Body of pancreas (tissue), 4 donors: ENCODE results near the gene PRDM16.

Experiments
- POLR2A ChIP-seq, 3 donors: fragments of 450-650 bp; IDR thresholded peaks; one replicate each; pipeline ENCODE4 v1.6.1; 2016; ENCODE audit warnings: antibody characterized with exemption in 3 of 3, mild to moderate bottlenecking in 2 of 3
- TF ChIP-seq, protein P1 (sequence below), 7 experiments: fragments of 450-650 bp in 4 of 7; fragments of 200-600 bp in 3 of 7; sonication (generic) in 3 of 7; IDR thresholded peaks; one replicate each; pipeline ENCODE4 v1.5.1; 2016 to 2019; ENCODE audit warnings: antibody characterized with exemption in 7 of 7

DNA sequence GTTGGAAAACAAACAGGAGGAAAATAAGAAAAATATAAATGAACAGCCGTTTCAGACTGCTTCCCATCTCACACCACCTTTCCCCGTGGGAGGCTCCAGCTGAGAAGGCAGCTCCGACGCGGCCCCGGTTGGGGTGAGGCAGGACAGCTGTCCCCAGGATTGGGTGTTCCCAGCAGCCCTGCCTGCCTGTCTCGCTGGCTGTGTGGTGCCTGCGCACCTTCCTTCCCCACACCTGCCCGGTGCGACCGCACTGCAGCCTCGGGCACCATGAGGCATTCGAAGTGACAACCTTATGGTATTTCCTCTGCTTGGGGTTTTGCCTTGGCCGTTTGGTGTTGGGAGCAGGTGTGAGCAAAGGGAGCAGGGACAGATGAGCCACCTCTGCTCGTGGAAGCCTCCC, 161.6 kb downstream of the PRDM16 start:
- TF ChIP-seq, protein P1, sequence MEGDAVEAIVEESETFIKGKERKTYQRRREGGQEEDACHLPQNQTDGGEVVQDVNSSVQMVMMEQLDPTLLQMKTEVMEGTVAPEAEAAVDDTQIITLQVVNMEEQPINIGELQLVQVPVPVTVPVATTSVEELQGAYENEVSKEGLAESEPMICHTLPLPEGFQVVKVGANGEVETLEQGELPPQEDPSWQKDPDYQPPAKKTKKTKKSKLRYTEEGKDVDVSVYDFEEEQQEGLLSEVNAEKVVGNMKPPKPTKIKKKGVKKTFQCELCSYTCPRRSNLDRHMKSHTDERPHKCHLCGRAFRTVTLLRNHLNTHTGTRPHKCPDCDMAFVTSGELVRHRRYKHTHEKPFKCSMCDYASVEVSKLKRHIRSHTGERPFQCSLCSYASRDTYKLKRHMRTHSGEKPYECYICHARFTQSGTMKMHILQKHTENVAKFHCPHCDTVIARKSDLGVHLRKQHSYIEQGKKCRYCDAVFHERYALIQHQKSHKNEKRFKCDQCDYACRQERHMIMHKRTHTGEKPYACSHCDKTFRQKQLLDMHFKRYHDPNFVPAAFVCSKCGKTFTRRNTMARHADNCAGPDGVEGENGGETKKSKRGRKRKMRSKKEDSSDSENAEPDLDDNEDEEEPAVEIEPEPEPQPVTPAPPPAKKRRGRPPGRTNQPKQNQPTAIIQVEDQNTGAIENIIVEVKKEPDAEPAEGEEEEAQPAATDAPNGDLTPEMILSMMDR (IDR thresholded peaks at IDR 0.05) = no peak
- TF ChIP-seq POLR2A (IDR thresholded peaks at IDR 0.05) = no peak
